HG03432 (cell line): ENCODE measurements around the gene TLE3.

Experiments
- ATAC-seq: cut with Tn5 transposase; IDR thresholded peaks from one replicate; pipeline ENCODE4 v1.9.1; 2021; ENCODE audit warnings: mild to moderate bottlenecking, moderate library complexity; ENCODE audit not compliant: unreplicated experiment

TLE3 gene

DNA sequence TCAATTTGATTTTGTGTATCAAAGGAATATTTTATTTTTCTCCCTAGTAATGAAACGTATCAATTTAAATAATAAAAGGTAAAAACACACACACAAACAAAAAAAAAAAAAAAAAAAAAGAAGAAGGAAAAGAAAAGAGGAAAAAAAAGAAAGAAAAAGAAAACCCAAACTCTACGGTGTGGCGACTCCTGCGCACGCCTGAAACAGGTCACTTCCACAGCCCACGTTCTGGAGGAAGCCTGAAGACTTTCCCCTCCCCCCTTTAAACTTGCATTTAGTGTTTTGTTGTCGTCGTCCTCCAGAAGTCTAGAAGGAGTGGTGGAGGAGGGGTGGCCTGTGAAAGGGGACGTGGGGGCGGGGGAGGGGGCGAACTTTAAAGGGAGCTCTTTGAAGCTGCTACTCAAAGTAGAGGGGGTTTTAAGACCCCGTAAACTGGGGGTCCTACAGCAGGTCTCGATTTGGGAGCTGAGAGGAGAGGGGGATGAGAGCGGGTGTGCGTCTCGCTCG, 2.3 kb upstream of the TLE3 start:
- ATAC-seq = no peak

DNA sequence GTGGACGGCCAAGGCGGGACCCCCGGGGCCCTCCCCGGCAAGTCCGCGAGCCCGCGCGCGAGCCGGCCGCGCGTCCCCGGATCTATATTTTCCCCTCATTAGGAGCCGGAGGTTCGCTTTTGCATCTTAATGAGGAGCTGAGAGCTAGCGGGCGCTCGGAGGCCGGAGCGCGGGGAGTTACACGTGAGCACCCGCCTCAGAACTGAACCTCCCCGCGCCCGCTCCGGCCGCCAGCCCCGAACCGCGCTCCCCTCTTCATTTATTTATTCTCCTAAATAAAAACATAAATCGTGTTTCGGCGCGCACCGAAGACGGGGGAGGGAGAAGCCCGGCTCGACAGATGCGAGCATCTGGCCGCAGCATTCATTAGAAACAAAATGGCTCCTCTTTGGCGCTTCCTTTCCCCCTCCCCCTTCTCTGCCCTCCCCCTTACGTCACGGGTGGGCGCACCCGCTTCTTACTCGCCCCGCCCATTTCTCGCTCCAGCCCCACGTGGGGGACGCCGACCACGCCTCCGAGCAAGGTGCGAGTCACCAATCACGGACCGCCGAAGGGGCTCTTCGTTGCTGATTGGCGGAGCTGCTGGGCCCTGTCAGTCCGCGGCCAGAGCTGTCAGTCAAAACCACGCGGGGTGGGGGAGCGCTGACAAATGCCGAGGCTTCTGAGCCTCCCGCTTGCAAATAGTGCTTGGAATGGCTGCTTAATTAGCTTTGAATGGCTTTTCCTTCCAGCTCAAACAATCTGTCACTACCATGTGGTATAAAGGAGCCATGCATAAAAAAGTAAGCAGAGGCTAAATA, 1.6 kb upstream of the TLE3 start:
- peak; percentile 58 for ATAC-seq

DNA sequence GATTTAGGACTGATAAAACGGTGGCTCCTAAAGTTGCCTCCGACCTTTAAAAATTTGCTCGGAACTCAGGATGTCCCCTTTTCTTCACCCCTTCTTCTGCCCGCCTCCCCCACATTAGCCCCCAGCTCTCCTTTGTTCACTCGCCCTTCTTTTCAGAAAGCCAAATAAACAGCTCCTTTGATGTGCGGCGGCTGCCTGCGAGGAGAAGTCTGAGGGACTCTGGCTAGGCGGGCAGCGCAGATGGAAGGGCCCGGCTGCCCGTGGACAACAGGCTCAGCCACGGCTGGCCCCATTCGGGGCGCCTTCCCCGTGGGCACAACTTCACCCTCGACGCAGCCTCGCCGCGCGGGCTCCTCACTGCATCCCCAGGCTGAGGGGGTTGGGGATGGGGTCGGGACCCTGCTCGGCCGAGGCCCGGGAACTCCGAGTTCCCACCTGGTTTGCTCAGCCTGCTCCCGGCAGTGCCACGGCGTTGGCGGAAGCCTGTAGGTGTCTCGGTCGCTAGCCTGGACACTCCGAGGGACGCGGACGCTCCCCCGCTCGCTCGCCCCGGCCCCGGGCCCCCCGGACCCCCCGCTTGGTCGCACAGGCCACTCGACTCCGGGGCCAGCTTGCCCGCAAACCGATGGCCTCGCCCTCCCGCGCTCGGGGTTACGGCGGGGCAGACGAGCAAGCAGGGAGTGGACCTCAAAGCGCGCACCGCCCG, 897 bp upstream of the TLE3 start:
- no peak for ATAC-seq

DNA sequence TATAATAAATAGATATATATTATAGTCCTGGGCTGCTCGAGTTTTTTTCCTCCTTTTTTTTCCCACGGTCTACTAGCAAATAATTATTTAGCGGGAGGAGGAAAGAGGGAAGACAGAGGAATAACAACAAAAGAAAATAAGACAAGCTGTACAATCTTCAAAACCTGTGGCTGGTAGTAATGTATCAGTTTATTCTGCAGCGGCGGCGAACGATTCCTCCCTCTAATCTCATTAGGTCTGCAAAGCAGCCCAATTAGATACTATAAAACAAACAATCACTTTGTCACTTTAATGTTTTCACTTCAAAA, 390 bp upstream of the TLE3 start:
- no peak for ATAC-seq

DNA sequence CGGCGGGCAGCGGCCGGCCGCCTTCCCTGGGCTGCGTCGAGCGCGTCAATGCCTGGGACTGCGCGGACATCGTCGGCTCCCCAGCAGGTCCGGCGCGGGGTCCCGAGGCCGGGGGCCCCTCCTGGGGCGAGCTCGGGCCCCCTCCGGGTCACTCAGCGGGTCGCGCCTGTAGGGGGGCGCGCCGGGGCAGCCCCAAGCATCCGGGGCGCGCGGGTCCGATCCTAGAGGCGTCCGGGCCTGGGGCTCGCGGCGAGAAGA, 725 bp downstream of the TLE3 start:
- no peak for ATAC-seq

DNA sequence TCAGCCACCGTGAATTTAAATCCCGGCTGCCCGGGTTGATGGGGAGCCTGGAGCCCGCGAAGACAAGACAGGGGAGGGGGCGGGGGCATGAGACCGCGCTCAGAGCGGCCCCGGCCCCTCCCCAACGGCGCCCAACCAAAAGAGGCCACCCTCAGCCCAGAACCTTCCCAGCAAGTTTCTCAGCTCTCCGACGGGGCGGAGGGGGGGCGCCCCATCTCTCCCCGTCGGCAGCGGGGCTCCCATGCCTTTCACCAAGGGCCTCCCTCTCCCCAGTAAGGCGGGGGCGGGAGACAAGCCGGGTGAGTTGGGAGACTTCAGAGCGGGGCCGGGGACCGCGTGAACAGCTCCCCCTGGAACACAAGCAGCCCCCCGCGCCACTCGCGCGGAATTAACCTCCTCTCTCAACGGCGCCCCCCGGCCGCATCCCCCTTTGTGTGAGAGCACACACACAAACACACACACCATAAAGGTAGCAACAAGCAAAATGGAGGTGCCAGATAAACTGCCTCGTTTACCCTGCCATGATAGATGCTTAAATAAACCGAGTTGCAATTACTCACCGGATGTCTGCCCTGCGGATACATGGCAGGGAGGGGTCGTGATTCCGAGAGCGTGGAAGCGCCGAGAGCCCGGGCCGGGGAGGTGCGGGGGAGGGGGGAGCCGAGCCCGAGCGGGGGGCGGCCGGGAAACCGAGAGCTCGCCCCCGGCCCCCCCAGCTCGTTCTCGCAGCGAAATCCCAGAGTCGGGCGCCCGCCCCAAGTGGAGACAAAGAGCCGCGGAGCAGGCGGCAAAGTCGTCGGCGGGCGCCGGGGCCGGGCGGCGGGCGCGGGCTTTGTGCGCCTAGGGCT, 1.3 kb downstream of the TLE3 start:
- no peak for ATAC-seq

DNA sequence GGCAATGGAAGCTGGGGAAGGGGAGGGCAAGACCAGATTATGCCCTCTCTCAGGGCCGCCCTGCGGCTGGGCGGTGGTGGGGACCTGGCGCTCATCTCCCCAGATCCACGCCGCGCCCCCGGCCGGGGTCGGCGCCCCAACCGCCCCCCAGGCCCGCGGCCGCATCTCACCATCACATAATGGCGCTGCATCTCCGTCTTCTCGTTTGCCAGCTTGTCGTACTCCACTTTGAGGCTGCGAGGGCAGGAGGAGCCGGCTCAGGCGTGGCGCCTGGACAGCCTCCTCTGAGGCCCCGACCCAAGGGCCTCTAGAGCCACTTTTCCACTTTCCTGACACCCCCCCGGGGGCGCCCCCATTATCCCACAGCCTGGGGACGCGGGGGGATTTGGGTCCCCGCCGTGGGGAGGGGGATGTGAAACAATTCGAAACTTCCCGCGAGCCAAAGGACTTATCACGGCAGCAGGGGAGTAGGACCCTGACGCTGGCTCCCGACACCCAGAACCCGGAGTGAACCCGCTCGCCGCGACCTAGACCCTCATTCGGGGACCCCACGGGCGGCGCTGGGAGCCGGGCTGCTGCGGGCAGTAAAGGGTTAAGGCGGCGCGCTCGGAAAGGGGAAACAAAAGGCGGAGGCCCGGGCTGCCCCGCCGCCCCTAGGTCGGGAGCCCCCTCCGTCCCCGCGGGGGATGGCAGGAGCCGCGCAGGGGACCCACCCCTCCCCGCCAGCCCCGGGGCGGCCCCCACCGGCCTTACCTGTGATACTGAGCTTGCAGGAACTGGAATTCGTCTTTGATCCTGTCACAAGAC, 2.1 kb downstream of the TLE3 start:
- no peak for ATAC-seq

DNA sequence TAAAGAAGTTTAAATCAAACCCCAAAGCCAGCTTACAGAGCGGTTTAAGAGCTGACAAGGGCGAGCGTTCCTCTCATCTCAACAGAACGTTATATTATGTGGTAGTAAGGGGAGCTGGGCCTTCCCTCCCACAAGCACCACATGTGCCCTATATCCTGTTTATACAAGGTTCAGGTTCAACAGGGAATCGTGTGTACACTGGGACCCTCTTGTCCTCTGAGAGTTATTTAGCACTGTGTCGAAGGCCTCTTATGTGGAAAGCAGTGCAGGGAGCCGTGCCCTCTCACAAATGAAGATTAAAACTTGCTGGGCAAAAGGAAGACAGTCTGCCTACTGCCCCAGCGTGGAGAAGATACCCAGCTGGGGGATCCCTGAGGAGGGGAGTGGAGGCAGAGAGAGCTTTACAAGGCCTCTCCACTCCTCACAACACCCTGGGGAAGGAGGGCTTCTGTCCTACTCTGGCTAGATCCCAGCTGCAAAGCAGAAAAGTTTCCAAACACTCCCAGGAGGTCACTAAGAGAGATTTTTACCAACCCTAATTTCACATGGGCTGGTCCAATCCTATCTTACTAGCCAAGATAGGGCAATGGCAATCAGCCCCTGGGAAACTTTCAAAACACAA, 2.9 kb downstream of the TLE3 start:
- ATAC-seq = no peak

DNA sequence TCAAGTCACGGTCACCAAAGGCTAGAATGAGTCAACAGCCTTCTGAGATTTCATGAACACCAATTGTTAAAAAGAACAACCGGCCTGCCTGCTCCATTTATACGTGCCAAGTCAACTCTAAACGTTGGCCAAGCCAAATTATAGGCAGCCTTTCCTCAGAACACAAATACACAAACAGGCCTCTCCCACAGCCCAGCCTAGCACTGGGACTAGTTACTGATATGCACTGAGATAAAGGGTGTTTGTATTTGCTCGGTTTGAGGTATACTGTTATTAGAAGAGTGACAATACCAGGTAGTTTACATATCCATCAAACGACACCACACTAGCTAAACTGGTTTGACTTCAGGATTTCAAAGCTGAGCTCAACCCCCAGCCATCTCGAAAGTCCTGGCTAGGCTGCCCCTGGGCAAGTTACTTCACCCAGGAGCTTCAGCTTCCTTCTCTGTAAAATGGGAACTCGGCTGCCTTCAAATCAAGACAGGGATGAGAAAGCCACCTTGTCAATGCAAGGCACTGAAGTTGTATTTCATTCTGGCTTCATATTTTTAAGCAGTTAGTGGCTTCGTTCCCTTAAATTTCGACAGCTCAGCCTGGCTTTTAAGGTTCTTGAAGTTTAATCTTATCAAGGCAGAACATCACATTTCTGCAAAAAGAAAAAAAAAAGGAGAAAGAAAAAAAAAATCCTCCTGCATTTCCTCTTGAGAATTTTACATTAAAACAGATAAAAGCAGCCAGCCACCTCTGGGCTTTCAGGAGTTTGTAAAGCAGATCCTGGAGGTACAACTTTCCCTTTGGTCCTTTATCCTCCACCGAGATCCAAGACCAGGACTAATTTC, 4.0 kb downstream of the TLE3 start:
- no peak for ATAC-seq

DNA sequence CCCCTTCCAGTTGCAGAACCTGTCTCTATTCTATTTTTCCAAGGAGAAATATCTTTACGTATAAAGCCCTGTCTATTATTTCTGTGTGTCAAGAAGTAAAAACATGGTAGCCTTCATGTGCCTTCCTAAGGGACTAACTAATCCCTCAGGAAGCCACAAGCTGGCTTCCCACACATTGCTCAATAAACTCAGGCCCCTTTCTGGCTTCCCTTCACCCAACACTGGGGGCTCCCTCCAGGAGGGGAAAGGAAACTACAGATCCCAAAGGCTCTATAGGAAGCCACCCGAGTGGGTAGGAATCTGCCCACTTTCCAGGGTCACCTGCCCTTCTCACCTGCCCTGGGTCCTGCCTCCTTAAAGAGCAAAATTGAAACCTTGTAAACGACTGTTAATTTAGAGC, 4.6 kb downstream of the TLE3 start:
- ATAC-seq = no peak

DNA sequence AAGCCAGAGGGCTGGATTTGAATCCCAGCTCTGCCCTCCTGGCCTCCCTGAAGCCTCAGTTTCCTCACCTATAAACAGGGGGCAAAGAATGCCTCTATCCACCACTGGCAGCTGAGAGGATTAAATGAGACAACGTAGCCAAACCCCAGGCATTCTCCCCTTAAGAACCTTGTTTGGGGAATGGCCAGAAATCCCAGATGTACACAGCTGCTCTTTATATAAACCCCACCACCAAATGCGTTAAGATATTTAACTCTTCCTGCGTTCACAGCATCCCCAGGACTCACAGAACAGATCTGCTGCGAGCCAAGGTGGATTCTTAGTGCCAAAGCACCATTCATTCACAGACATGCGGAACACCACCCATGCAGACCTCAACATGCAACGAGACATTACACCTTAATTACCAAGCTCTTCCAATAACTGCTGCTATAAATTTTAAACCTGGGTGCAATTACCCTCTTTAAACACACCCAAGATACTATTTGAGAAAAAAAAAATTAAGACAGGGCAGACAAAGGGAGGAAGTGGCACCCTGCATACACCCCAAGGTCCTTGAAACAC, 5.2 kb downstream of the TLE3 start:
- ATAC-seq = no peak

DNA sequence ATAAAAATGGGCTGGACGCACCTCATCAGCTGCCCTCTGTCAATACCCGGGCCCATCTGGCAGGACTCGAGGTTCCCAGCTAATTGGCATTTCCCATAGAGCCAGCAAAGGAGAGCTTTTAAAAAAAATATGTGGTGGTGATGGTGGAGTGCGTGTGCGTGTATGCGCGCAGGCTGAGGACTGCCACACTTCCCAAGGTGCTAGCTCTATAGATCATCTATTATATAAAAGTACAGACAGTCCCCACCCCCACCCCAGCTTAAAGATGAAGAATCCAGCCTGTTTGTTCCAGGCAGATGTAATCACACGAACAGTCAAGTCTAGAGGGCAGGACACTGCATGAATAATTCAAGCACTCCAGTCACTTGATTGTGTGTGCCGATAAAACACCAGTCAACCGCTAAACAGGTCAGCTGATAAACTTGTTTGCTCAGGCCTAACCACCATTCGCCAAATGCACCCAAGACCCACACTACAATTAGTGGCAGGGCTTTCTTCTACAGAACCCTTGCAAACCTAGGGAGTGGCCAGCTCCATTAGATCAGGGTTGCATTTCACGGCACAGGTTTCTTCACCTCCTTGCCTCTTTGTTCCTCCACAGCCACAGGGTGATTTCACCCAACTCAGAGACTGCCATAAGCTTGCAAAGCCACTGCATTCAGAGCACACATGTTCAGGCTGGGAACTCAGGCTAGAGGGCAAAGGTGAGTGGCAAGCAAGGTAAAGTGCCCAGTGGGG, 5.8 kb downstream of the TLE3 start:
- ATAC-seq = no peak

DNA sequence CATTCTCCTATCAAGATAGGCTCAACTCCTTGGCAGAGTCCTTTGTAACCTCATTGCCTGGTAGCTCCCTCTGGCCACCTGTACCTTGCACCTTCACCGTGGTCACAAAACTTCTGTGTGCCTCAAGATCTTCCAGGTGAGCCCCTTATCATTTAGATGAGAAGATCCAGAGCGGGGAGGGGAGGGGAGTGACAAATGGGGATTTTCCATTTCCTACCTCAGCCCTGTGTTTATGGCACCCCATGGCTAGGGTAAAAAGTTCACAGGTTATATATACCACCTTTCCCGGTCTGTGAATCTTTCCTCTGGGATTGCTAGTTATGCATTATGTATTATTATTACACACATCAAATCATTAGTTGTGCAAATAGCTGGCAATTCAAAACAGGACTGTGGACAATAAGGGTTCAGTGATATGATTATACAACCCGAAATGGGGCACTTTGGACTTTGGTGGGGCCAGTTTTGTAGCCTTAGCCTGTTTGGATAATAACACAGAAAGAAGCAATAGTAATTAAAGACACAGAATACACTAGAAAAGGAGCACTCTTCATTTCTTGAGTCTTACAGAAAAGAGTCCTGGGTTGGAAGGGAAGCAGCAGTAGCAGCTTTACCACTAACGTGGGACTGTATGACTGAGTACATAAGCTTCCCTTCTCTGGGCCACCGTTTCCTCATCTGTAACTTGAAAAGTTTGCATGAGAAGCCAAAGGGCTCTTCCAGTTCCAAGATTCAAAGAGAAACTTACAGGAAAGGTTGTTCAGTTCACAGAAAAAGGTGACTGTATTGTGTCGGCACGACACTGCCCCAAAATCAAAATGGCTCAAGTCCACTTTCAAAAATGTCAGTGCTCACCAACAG, 7.1 kb downstream of the TLE3 start:
- no peak for ATAC-seq

DNA sequence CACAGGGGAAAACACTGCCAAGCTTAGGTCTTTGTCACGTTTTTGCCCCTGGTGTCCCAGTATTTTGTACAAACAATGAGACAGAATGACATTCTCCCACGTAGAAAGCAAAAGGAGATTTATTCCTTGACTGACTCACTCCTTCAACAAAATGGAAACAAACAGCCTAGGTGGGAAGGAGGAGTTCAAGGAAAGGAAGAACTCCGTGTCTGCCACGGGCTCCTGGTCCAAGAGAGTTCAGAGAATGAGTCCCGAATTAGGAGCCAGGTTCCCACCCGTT, 8.1 kb downstream of the TLE3 start:
- ATAC-seq = no peak

DNA sequence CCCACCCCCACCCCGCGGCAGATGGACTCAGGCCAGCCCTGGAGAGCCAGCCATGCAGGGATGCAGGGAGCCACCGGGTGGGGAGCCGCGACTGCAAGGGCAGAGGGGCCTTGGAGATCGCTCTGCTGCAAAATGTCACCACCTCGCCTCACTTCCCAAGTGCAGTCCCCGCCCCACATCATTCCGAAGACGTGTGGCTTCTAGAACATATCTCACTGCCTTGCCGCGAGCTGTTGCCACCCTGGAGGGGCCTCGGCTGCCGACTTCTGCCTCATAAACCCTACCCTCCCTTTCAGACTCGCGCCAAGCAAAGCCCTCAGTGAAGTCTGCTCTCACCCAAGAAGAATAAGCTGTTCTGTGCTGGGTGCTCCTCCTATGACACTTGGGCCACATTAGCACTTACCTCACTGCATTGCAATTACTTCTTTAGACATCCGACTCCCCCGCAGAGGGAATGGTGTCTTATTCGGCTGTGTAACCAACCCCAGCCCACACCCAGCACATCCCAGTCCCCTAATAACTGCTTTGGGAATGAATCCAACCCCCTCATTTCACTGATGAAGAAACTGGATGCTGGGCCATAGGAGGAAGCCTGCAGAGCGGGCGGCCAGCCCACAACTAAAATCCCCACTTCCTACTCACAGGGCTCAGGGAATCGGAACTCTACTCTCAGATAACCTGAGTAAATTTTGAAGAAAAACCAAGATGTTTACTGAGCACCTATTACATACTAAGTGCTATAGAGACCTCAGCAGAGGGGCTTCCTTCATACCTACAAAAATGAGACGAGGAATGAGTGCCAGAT, 8.6 kb downstream of the TLE3 start:
- ATAC-seq = no peak

DNA sequence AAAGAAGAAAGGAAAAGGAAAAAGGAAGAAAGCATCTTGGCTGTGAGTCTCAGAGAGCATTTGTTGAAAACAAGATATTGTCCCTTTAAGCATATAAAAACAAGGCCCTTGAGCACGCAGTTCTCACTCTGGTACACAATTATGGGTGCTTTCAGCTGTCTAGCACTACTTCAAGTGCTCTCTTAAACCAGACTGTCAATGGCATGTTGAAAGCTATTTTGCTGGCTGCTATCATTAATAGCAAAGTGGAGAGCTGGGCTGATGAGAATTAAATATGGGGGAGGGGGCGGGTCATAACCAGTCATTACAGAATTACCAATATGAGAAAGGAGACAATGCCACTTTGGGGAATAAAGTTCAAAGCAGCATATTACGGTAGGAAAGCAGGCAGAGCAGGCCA, 9.3 kb downstream of the TLE3 start:
- no peak for ATAC-seq

DNA sequence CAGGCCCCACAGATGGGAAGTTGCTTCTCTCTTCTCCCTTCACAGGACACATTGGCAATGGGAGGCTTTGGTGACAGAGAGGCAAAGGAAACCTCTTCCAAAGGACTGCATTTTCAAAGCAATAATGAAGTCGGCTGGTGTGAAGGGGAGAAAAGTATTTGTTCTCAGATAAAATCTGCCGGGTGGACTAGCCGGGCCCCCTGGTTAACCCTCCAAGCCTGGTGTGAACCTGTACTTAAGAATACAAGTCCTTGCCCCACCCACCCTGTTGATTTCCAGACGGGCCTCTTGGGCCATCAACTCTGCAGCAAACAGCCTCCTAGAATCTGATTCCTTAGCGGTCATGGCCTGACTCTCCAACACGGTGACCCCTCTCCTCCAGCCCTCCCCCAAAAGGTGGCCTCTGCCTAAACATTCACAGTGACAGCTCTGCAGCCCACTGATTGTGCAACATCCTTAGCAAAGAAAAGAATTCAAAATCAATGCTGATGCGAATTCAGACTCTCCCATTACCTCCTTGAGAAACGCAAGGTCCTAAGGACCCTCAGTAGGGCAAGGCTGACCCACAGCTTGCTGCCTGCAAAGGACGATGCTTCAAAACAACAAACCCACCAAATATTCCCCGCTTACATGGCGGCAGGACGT, 9.9 kb downstream of the TLE3 start:
- ATAC-seq = no peak
